H1 (cell line): ENCODE measurements around the gene CDADC1. TPM values are rescaled to one million over a fixed set of nuclear protein-coding genes. Genes with fewer than 3 reads are reported as not detected.

Source experiments
- CTCF ChIA-PET: fragments of 300-600 bp; sonication (Branson Sonifier 250); formaldehyde crosslinking; loops from one replicate; lab custom pipeline; 2021; ENCODE audit not compliant: partially characterized antibody; lab: Charles Lee
- POLR2A ChIA-PET: fragments of 300-600 bp; sonication (Branson Sonifier 250); formaldehyde crosslinking; loops from one replicate; lab custom pipeline; 2021; ENCODE audit warnings: inconsistent platforms; ENCODE audit not compliant: partially characterized antibody; lab: Charles Lee
- DNase-seq, 2 experiments: peaks; one replicate each; pipeline versions ENCODE4 v3.0.0 to v3.0.0-alpha.2; 2010 to 2022; ENCODE audit warnings: low spot score in 2 of 2, low read depth in 1 of 2, mixed read lengths in 1 of 2
- FAIRE-seq: peaks from 2 replicates; lab custom pipeline; 2011; peaks lifted over from hg19 to GRCh38; lab: Jason Lieb, UNC
- H2AFZ ChIP-seq: 2 replicates; pipeline ENCODE4 v1.8.1; 2012; ENCODE audit warnings: low read length, inconsistent platforms
- H2AK5ac ChIP-seq: 2 replicates; pipeline ENCODE4 v1.6.1; 2013; ENCODE audit warnings: low read depth, low read length
- H2BK120ac ChIP-seq: replicated peaks from 2 replicates; pipeline ENCODE3; 2013; ENCODE audit warnings: low read depth, low read length, inconsistent platforms
- H2BK12ac ChIP-seq: 2 replicates; pipeline ENCODE4 v1.6.1; 2013; ENCODE audit warnings: low read depth, low read length
- H2BK15ac ChIP-seq: 2 replicates; pipeline ENCODE4 v1.6.1; 2013; ENCODE audit warnings: low read length
- H2BK20ac ChIP-seq: 2 replicates; pipeline ENCODE4 v1.6.1; 2013; ENCODE audit warnings: low read length
- H2BK5ac ChIP-seq: 2 replicates; pipeline ENCODE4 v1.6.1; 2013; ENCODE audit warnings: low read depth, low read length
- H3K14ac ChIP-seq: 2 replicates; pipeline ENCODE4 v1.6.1; 2013; ENCODE audit warnings: inconsistent platforms; ENCODE audit not compliant: insufficient read length
- H3K18ac ChIP-seq: 2 replicates; pipeline ENCODE4 v1.6.1; 2013; ENCODE audit warnings: low read length; ENCODE audit errors: extremely low read depth
- H3K23ac ChIP-seq: 2 replicates; pipeline ENCODE4 v1.6.1; 2013; ENCODE audit warnings: inconsistent platforms; ENCODE audit not compliant: insufficient read length
- H3K23me2 ChIP-seq: 2 replicates; pipeline ENCODE4 v1.6.1; 2013; ENCODE audit warnings: low read depth, low read length
- H3K27ac ChIP-seq: 2 replicates; pipeline ENCODE4 v1.6.1; 2011; ENCODE audit warnings: low read depth, low read length, inconsistent platforms
- H3K27me3 ChIP-seq, 4 experiments: replicated peaks in 1 of 4; 1 replicate in 1 of 4; 2 replicates in 3 of 4; pipeline versions ENCODE4 v1.6.1 to v1.8.1; 2011 to 2013; ENCODE audit warnings: low read length in 3 of 4, mild to moderate bottlenecking in 3 of 4, inconsistent platforms in 2 of 4, mixed read lengths in 2 of 4, moderate library complexity in 1 of 4; ENCODE audit not compliant: control insufficient read depth in 3 of 4, insufficient read depth in 3 of 4; ENCODE audit errors: extremely low read depth in 1 of 4
- H3K36me3 ChIP-seq, 4 experiments: 2 replicates each; pipeline versions ENCODE4 v1.6.1 to v1.8.1; 2011 to 2013; ENCODE audit warnings: mild to moderate bottlenecking in 4 of 4, low read length in 3 of 4, moderate library complexity in 2 of 4, control low read depth in 1 of 4, inconsistent platforms in 1 of 4; ENCODE audit not compliant: insufficient read depth in 4 of 4, control insufficient read depth in 2 of 4
- H3K4ac ChIP-seq: replicated peaks from 2 replicates; pipeline ENCODE3; 2013; ENCODE audit warnings: low read length, low read depth, mixed read lengths, inconsistent platforms; ENCODE audit not compliant: insufficient read length
- H3K4me1 ChIP-seq, 4 experiments: replicated peaks in 1 of 4; 1 replicate in 1 of 4; 2 replicates in 3 of 4; pipeline versions ENCODE4 v1.6.1 to v1.8.1; 2011 to 2013; ENCODE audit warnings: low read length in 3 of 4, inconsistent platforms in 2 of 4, mixed read lengths in 1 of 4; ENCODE audit not compliant: insufficient read depth in 4 of 4, control insufficient read depth in 3 of 4
- H3K4me2 ChIP-seq, 2 experiments: 2 replicates each; pipeline versions ENCODE4 v1.6.1 to v1.8.1; 2011 to 2013; ENCODE audit warnings: low read depth in 2 of 2, low read length in 2 of 2, control low read depth in 1 of 2, inconsistent platforms in 1 of 2, mild to moderate bottlenecking in 1 of 2; ENCODE audit not compliant: insufficient read depth in 1 of 2
- H3K4me3 ChIP-seq, 4 experiments: fragments of 200-600, 300-600 bp in 1 of 4; sonication (generic), shearing (Covaris generic), sonication (Bioruptor Twin) in 1 of 4; 2 replicates each; pipeline versions ENCODE4 v1.5.1 to v1.8.1; 2011 to 2016; ENCODE audit warnings: low read length in 4 of 4, low read depth in 3 of 4, control low read depth in 2 of 4, inconsistent platforms in 2 of 4, mild to moderate bottlenecking in 2 of 4, mixed read lengths in 1 of 4, moderate library complexity in 1 of 4; ENCODE audit not compliant: insufficient read depth in 2 of 4; ENCODE audit errors: extremely low read depth in 1 of 4
- H3K56ac ChIP-seq: replicated peaks from 2 replicates; pipeline ENCODE3; 2013; ENCODE audit warnings: low read depth, mild to moderate bottlenecking, mixed read lengths, low read length, inconsistent platforms; ENCODE audit not compliant: insufficient read length
- H3K79me1 ChIP-seq: 2 replicates; pipeline ENCODE4 v1.6.1; 2013; ENCODE audit warnings: low read depth, low read length, control low read depth
- H3K79me2 ChIP-seq, 2 experiments: 2 replicates each; pipeline versions ENCODE4 v1.6.1 to v1.8.1; 2012 to 2013; ENCODE audit warnings: low read length in 2 of 2, mild to moderate bottlenecking in 2 of 2, inconsistent platforms in 1 of 2; ENCODE audit not compliant: insufficient read depth in 2 of 2, control insufficient read depth in 1 of 2
- H3K9ac ChIP-seq, 4 experiments: replicated peaks in 1 of 4; 1 replicate in 1 of 4; 2 replicates in 3 of 4; pipeline versions ENCODE4 v1.6.1 to v1.8.1; 2011 to 2013; ENCODE audit warnings: low read depth in 3 of 4, low read length in 3 of 4, control low read depth in 2 of 4, mild to moderate bottlenecking in 2 of 4, moderate library complexity in 2 of 4, inconsistent platforms in 1 of 4; ENCODE audit errors: extremely low read depth in 1 of 4
- H3K9me3 ChIP-seq, 2 experiments: 2 replicates each; pipeline versions ENCODE4 v1.6.1 to v1.8.1; 2012 to 2013; ENCODE audit warnings: mild to moderate bottlenecking in 2 of 2, moderate library complexity in 2 of 2, control low read depth in 1 of 2, inconsistent platforms in 1 of 2, low read depth in 1 of 2, low read length in 1 of 2, mixed read lengths in 1 of 2; ENCODE audit not compliant: insufficient read depth in 2 of 2
- H4K20me1 ChIP-seq, 2 experiments: replicated peaks in 1 of 2; 2 replicates each; pipeline versions ENCODE3 to v1.8.1; 2011 to 2013; ENCODE audit warnings: inconsistent platforms in 2 of 2, low read length in 2 of 2, mild to moderate bottlenecking in 1 of 2; ENCODE audit not compliant: insufficient read depth in 2 of 2, control insufficient read depth in 1 of 2
- H4K5ac ChIP-seq: 2 replicates; pipeline ENCODE4 v1.6.1; 2013; ENCODE audit warnings: low read length, low read depth, mixed read lengths, inconsistent platforms; ENCODE audit not compliant: insufficient read length
- H4K8ac ChIP-seq: 2 replicates; pipeline ENCODE4 v1.8.0; 2013; ENCODE audit warnings: mild to moderate bottlenecking, moderate library complexity, low read length, inconsistent platforms; ENCODE audit not compliant: insufficient read depth; ENCODE audit errors: extremely low read depth
- H4K91ac ChIP-seq: replicated peaks from 2 replicates; pipeline ENCODE3; 2013; ENCODE audit warnings: low read length, mixed read lengths, inconsistent platforms; ENCODE audit not compliant: insufficient read length
- BACH1 ChIP-seq: IDR thresholded peaks from 2 replicates; pipeline ENCODE4 v1.6.1; 2012; ENCODE audit warnings: low read length, improper control_type of control experiment
- CBX5 ChIP-seq: fragments of 300-800, 300-1000 bp; sonication (generic); IDR thresholded peaks from 2 replicates; pipeline ENCODE4 v1.7.1; 2016; ENCODE audit warnings: antibody characterized with exemption, low read length, low read depth
- CREB1 ChIP-seq: IDR thresholded peaks from 2 replicates; pipeline ENCODE4 v1.6.1; 2012; ENCODE audit warnings: inconsistent platforms
- CTBP2 ChIP-seq: IDR thresholded peaks from 2 replicates; pipeline ENCODE4 v1.7.0; 2011; ENCODE audit warnings: borderline replicate concordance, mild to moderate bottlenecking, moderate library complexity, mixed read lengths, low read length; ENCODE audit not compliant: insufficient read depth, insufficient read length
- EP300 ChIP-seq, 2 experiments: IDR thresholded peaks; 1 replicate in 1 of 2; 2 replicates in 1 of 2; pipeline ENCODE4 v1.6.1; 2011 to 2012; ENCODE audit warnings: low read depth in 2 of 2, low read length in 2 of 2, mild to moderate bottlenecking in 2 of 2, borderline replicate concordance in 1 of 2, inconsistent platforms in 1 of 2, moderate library complexity in 1 of 2
- JUND ChIP-seq: IDR thresholded peaks from 2 replicates; pipeline ENCODE4 v1.6.1; 2011; ENCODE audit warnings: mild to moderate bottlenecking, improper control_type of control experiment, low read length
- KDM4A ChIP-seq: IDR thresholded peaks from one replicate; pipeline ENCODE4 v1.7.1; 2012; ENCODE audit warnings: low read depth, mild to moderate bottlenecking, moderate library complexity, low read length, inconsistent platforms; ENCODE audit not compliant: severe bottlenecking
- MAX ChIP-seq: IDR thresholded peaks from 2 replicates; pipeline ENCODE4 v1.6.1; 2012; ENCODE audit warnings: inconsistent platforms
- NANOG ChIP-seq: IDR thresholded peaks from 2 replicates; pipeline ENCODE4 v1.6.1; 2011; ENCODE audit warnings: low read length, low read depth, mild to moderate bottlenecking, inconsistent platforms; ENCODE audit not compliant: insufficient read depth, poor library complexity, severe bottlenecking
- PHF8 ChIP-seq: fragments of 200-600 bp; sonication (generic); conservative IDR thresholded peaks from 2 replicates; pipeline ENCODE4 v1.7.1; 2012; ENCODE audit warnings: low read depth, mild to moderate bottlenecking, inconsistent platforms, low read length, moderate library complexity
- POLR2AphosphoS5 ChIP-seq: IDR thresholded peaks from 2 replicates; pipeline ENCODE4 v1.6.1; 2011; ENCODE audit warnings: low read depth, low read length
- POU5F1 ChIP-seq: IDR thresholded peaks from 2 replicates; pipeline ENCODE4 v1.6.1; 2011; ENCODE audit warnings: low read depth, mild to moderate bottlenecking, low read length, moderate library complexity
- SAP30 ChIP-seq: fragments of 300-600 bp; sonication (generic); IDR thresholded peaks from 2 replicates; pipeline ENCODE4 v1.7.1; 2012; ENCODE audit warnings: low read length, moderate library complexity, mild to moderate bottlenecking, inconsistent platforms; ENCODE audit not compliant: insufficient read depth, insufficient replicate concordance
- ZNF274 ChIP-seq: IDR thresholded peaks from 2 replicates; pipeline ENCODE4 v1.7.0; 2012; ENCODE audit warnings: low read length, borderline replicate concordance; ENCODE audit errors: extremely low read depth
- WGBS, 2 experiments: shearing (Covaris generic) in 1 of 2; methylation state at CpG; one replicate each; pipeline versions ENCODE4 v1.1.6 to v1.1.7; 2013 to 2015; ENCODE audit warnings: low lambda C conversion rate in 2 of 2, mixed read lengths in 2 of 2, inconsistent platforms in 1 of 2, low coverage in 1 of 2, missing lambda C conversion rate in 1 of 2; ENCODE audit not compliant: insufficient replicate concordance in 2 of 2, insufficient coverage in 1 of 2, insufficient read length in 1 of 2; ENCODE audit errors: extremely low coverage in 1 of 2, missing lambda C conversion rate in 1 of 2; 5-methylcytosine and 5-hydroxymethylcytosine counted together
- polyA plus RNA-seq, 7 experiments: library from polyadenylated mRNA; depleted of rRNA in 3 of 7; stranded (reverse) in 5 of 7; unstranded in 2 of 7; fragments of >200 nt in 5 of 7; fragments of 200-250 nt in 2 of 7; gene quantifications; 1 replicate in 5 of 7; 2 replicates in 1 of 7; 4 replicates in 1 of 7; pipeline versions ENCODE4 v1.2.1 to v1.2.3, GENCODE V29; 2011 to 2013; ENCODE audit warnings: missing spikeins in 2 of 7, mixed read lengths in 2 of 7
- total RNA-seq: library from RNA; stranded (reverse); fragmentation: NEBNext Ultra II Directional; extraction: Animal tissue kit (Norgen Biotek cat#: 25700); gene quantifications from 2 replicates; pipeline ENCODE4 v1.2.1, GENCODE V29; 2021

Gene CDADC1
- total and polyA plus RNA-seq, 2 of the 8 experiments (the other 6 are each of a cell fraction or from before 2014, with no cell fraction given) = 0.98 to 2.7 TPM

DNA sequence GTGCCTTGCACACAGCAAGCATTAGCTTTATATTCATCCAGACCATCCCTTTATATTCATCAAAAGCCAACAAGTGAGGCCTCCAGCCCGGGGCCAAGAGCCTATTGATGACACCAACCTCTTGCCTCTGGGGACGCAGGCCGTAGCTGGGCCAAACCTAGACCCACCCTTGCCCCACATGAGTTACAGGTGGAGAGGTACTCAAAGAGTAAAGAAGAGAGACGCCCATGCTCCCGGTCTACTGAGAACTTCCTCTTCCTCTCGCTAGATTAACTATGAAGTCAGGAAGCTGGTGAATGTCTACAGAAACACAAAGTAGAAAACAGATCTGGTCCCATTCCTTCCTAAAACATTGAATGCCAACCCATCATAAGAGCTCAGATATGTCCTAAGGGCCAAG lies 31.4 kb upstream of the CDADC1 start:
- no peak overlapping the region for H4K5ac ChIP-seq
- no peaks in the 10 kb centered on the region for H4K20me1 ChIP-seq
- H2AK5ac ChIP-seq = no peak overlapping the region
- no peak overlapping the region for H3K4me2 ChIP-seq
- no peak overlapping the region for H2BK120ac ChIP-seq
- no peak overlapping the region for H3K4me3 ChIP-seq
- DNase-seq (no peak), FAIRE-seq (no peak)
- H3K23me2 ChIP-seq = peaks cover 20% of the 10 kb centered on the region
- H3K9me3 ChIP-seq = no peaks in the 10 kb centered on the region
- H3K4ac ChIP-seq = no peak overlapping the region
- no peak overlapping the region for H3K23ac ChIP-seq
- no peaks in the 10 kb centered on the region for H3K79me2 ChIP-seq
- H3K14ac ChIP-seq = no peak overlapping the region
- no peak overlapping the region for H4K8ac ChIP-seq
- H2BK15ac ChIP-seq = no peak overlapping the region; the same call in 1 of the 2 replicates
- H3K36me3 ChIP-seq = peaks cover 0 to 4% (median 0%) of the 10 kb centered on the region in 4 experiments; a peak in 1 of 8 replicates
- H3K27me3 ChIP-seq = peaks cover 35 to 54% (median 52%) of the 10 kb centered on the region in 4 experiments
- H2AFZ ChIP-seq = no peak overlapping the region
- H3K56ac ChIP-seq = no peak overlapping the region
- no peak overlapping the region for H3K9ac ChIP-seq
- H4K91ac ChIP-seq = no peak overlapping the region
- no peak overlapping the region for H2BK20ac ChIP-seq
- POLR2A ChIA-PET = no interaction called here
- H3K79me1 ChIP-seq = no peaks in the 10 kb centered on the region
- WGBS, 2 experiments = 81% methylated on average over 6 of the region's 6 CpGs; no CpG with 5 or more reads in 1 of the 2 experiments
- H2BK5ac ChIP-seq = no peak overlapping the region
- H3K27ac ChIP-seq = no peak overlapping the region
- H3K4me1 ChIP-seq = peaks cover 3 to 15% (median 10%) of the 10 kb centered on the region in 4 experiments
- no peak overlapping the region for H3K18ac ChIP-seq
- CTCF ChIA-PET = interaction anchor here (0.6 to 3.5 kb wide), 3 partner anchors 9 to 150 kb away, joined by 3 to 15 read pairs (median 7); no protein-coding TSS in a partner anchor
- H2BK12ac ChIP-seq = no peak overlapping the region
- no peak for TF ChIP-seq MAX
- no peak for TF ChIP-seq CBX5
- TF ChIP-seq CREB1 = no peak
- TF ChIP-seq POLR2AphosphoS5 = no peak
- no peak for TF ChIP-seq EP300 (IDR thresholded peaks at IDR 0.05; ENCODE audit: borderline replicate concordance in 1 of 2, low read depth in 2 of 2, low read length in 2 of 2)
- no peak for TF ChIP-seq PHF8
- TF ChIP-seq CTBP2 = no peak
- TF ChIP-seq NANOG = no peak
- TF ChIP-seq POU5F1 = no peak
- no peak for TF ChIP-seq KDM4A
- TF ChIP-seq JUND = no peak
- no peak for TF ChIP-seq ZNF274
- no peak for TF ChIP-seq SAP30
- no peak for TF ChIP-seq BACH1
